PC-3 (cell line): ENCODE results near the gene KLHL30. TPM values are rescaled to one million over a fixed set of nuclear protein-coding genes. Genes with fewer than 3 reads are reported as not detected.

ENCODE experiments used
- ATAC-seq: fragments of 200-7000 bp; cut with Tn5 transposase; 2 replicates; pipeline ENCODE4 v1.9.1; 2020; ENCODE audit warnings: mild to moderate bottlenecking, moderate library complexity
- BruUV-seq: library from RNA; stranded (reverse); fragments of 400-500 nt; replicated peaks from 2 replicates; lab custom pipeline; 2021; lab: Mats Ljungman, UMichigan
- CTCF ChIA-PET: fragments of 300-600 bp; sonication (Branson Sonifier 250); formaldehyde crosslinking; loops from one replicate; lab custom pipeline; 2022; ENCODE audit warnings: antibody characterized with exemption; lab: Charles Lee
- POLR2A ChIA-PET: fragments of 300-600 bp; sonication (Branson Sonifier 250); formaldehyde crosslinking; loops from one replicate; lab custom pipeline; 2022; ENCODE audit warnings: antibody characterized with exemption; ENCODE audit not compliant: unreplicated experiment; lab: Charles Lee
- DNase-seq: peaks from one replicate; pipeline ENCODE4 v3.0.0-alpha.2; 2015
- H2AFZ ChIP-seq: fragments of 300-600 bp; sonication (generic); 2 replicates; pipeline ENCODE4 v1.6.0; 2016; ENCODE audit warnings: antibody characterized with exemption, low read length
- H3F3A ChIP-seq: fragments of 300-600 bp; sonication (generic); one replicate; pipeline ENCODE4 v1.6.0; 2017; ENCODE audit warnings: antibody characterized with exemption, low read length, control low read depth, mild to moderate bottlenecking; ENCODE audit not compliant: unreplicated experiment
- H3K27ac ChIP-seq: fragments of 300-600 bp; sonication (generic); 2 replicates; pipeline ENCODE4 v1.5.1; 2016; ENCODE audit warnings: mild to moderate bottlenecking, low read length
- H3K27me3 ChIP-seq: fragments of 300-600 bp; sonication (generic); 2 replicates; pipeline ENCODE4 v1.6.1; 2016; ENCODE audit warnings: low read length, mixed read lengths
- H3K36me3 ChIP-seq: fragments of 300-600 bp; sonication (generic); 2 replicates; pipeline ENCODE4 v1.6.1; 2016; ENCODE audit warnings: low read depth, mixed run types, low read length, mixed read lengths
- H3K4me1 ChIP-seq: fragments of 300-600 bp; sonication (generic); 2 replicates; pipeline ENCODE4 v1.5.1; 2016; ENCODE audit warnings: low read length; ENCODE audit not compliant: insufficient read depth
- H3K4me2 ChIP-seq: fragments of 300-600 bp; sonication (generic); 2 replicates; pipeline ENCODE4 v1.6.0; 2016; ENCODE audit warnings: low read length
- H3K4me3 ChIP-seq: fragments of 300-600 bp; sonication (generic); 2 replicates; pipeline ENCODE4 v1.5.1; 2016; ENCODE audit warnings: mild to moderate bottlenecking, low read length, mixed read lengths
- H3K79me2 ChIP-seq: fragments of 300-600 bp; sonication (generic); 2 replicates; pipeline ENCODE4 v1.6.1; 2017; ENCODE audit warnings: low read length, mixed read lengths
- H3K9ac ChIP-seq: fragments of 300-600 bp; sonication (generic); 2 replicates; pipeline ENCODE4 v1.6.0; 2016; ENCODE audit warnings: mild to moderate bottlenecking, low read length
- H3K9me2 ChIP-seq: fragments of 300-600 bp; sonication (generic); replicated peaks from 2 replicates; pipeline ENCODE4 v1.6.1; 2016; ENCODE audit warnings: mixed run types, low read length, mixed read lengths
- H3K9me3 ChIP-seq: fragments of 300-600 bp; sonication (generic); 2 replicates; pipeline ENCODE4 v1.6.1; 2016; ENCODE audit warnings: low read length, mixed read lengths
- H4K20me1 ChIP-seq: fragments of 300-600 bp; sonication (generic); 2 replicates; pipeline ENCODE4 v1.6.1; 2016; ENCODE audit warnings: low read length, mixed read lengths
- CTCF ChIP-seq: fragments of 300-600 bp; sonication (generic); conservative IDR thresholded peaks from 2 replicates; pipeline ENCODE4 v1.5.1; 2017; ENCODE audit warnings: antibody characterized with exemption, low read depth, mild to moderate bottlenecking, low read length
- EZH2 ChIP-seq: fragments of 300-600 bp; sonication (generic); IDR thresholded peaks from one replicate; pipeline ENCODE4 v1.6.1; 2017; ENCODE audit warnings: antibody characterized with exemption, mild to moderate bottlenecking, low read length; ENCODE audit not compliant: unreplicated experiment
- EZH2phosphoT487 ChIP-seq: fragments of 300-600 bp; sonication (generic); IDR thresholded peaks from 2 replicates; pipeline ENCODE4 v1.6.1; 2018; ENCODE audit warnings: mild to moderate bottlenecking, antibody characterized with exemption, low read length, borderline replicate concordance
- intact Hi-C: fragments of 100-400 bp; cut with micrococcal nuclease; formaldehyde crosslinking; loops from 2 replicates; pipeline ENCODE4 v1.9.0; 2023
- total RNA-seq: library from RNA; depleted of rRNA; stranded (reverse); fragments of >200 nt; gene quantifications from 2 replicates; pipeline ENCODE4 v1.2.3, GENCODE V29; 2014

The KLHL30 gene
- total RNA-seq, 1 experiment from 2014 or later: not detected

DNA sequence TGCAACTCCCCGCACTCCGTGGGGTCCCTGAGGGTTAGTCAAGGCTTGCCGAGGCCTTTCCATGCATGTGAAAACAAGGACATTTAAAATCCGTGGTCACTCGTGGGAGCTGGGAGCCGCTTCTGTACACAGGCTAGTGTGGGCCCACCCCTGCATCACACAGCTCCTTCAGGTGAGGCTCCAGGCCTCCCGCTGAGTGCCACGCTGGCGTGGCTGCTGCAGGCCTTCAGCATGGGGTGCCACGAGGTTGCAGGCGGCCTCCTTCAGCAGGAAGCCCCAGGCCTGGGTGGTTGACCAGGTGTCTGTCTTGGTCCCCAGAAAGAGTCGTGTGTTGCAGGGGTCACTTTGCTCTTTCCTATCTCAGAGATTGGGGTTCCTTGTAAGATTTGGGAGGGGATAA is 6.6 kb downstream of the KLHL30 start:
- ChIA-PET CTCF (no interaction called here), POLR2A (no interaction called here)
- no peaks in the 10 kb centered on the region for H3K9me3 ChIP-seq
- no peaks in the 10 kb centered on the region for H3K9me2 ChIP-seq
- no peak for DNase-seq
- H3K36me3 ChIP-seq: no peaks in the 10 kb centered on the region
- ATAC-seq: no peak
- H3K27ac ChIP-seq: no peak overlapping the region
- H3K4me3 ChIP-seq: no peak overlapping the region
- no peaks in the 10 kb centered on the region for H3K79me2 ChIP-seq
- H2AFZ ChIP-seq: no peak overlapping the region
- peaks cover 30% of the 10 kb centered on the region for H3K4me1 ChIP-seq
- H3F3A ChIP-seq: no peaks in the 10 kb centered on the region
- no peaks in the 10 kb centered on the region for H4K20me1 ChIP-seq
- H3K4me2 ChIP-seq: no peak overlapping the region
- no peak overlapping the region for H3K9ac ChIP-seq
- intact Hi-C loops: no loop called here
- no peaks in the 10 kb centered on the region for H3K27me3 ChIP-seq
- no peak for TF ChIP-seq CTCF
- no peak for TF ChIP-seq EZH2
- no peak for TF ChIP-seq EZH2phosphoT487
- no TSS peak for BruUV-seq

DNA sequence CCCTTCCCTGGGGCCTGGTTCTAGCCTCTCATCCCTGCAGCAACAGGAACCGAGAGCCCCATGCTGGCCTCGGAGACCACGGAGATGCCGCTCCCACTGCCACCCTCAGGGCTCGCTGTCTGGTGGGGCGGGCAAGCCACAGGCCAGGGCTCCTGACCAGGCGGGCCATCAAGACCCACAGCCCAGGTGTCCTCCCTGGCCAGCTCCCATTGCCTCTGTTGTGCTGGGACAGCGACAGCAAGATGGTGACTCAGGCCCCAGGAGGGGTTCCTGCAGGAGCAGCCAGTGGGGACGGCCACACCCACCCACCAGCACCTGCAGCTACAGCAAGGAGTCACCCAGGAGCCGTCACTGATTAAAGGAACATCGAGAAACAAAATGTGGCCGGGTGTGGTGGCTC is 7.4 kb downstream of the KLHL30 start:
- no peaks in the 10 kb centered on the region for H3K9me2 ChIP-seq
- H2AFZ ChIP-seq: no peak overlapping the region
- ChIA-PET POLR2A (no interaction called here), CTCF (interaction anchor here (0.6 kb wide), 1 partner anchor 949 kb away, joined by 4 read pairs; no protein-coding TSS in a partner anchor)
- no peaks in the 10 kb centered on the region for H3K9me3 ChIP-seq
- ATAC-seq (no peak), DNase-seq (peak; percentile 28)
- H3K36me3 ChIP-seq: no peaks in the 10 kb centered on the region
- no TSS peak for BruUV-seq
- intact Hi-C loops: no loop called here
- H4K20me1 ChIP-seq: no peaks in the 10 kb centered on the region
- H3K27ac ChIP-seq: no peak overlapping the region
- H3K4me1 ChIP-seq: peaks cover 30% of the 10 kb centered on the region
- no peak overlapping the region for H3K4me2 ChIP-seq
- H3F3A ChIP-seq: no peaks in the 10 kb centered on the region
- no peak overlapping the region for H3K9ac ChIP-seq
- no peak for TF ChIP-seq CTCF
- TF ChIP-seq EZH2phosphoT487: no peak
- TF ChIP-seq EZH2: no peak
- H3K79me2 ChIP-seq: no peaks in the 10 kb centered on the region
- no peaks in the 10 kb centered on the region for H3K27me3 ChIP-seq
- no peak overlapping the region for H3K4me3 ChIP-seq

DNA sequence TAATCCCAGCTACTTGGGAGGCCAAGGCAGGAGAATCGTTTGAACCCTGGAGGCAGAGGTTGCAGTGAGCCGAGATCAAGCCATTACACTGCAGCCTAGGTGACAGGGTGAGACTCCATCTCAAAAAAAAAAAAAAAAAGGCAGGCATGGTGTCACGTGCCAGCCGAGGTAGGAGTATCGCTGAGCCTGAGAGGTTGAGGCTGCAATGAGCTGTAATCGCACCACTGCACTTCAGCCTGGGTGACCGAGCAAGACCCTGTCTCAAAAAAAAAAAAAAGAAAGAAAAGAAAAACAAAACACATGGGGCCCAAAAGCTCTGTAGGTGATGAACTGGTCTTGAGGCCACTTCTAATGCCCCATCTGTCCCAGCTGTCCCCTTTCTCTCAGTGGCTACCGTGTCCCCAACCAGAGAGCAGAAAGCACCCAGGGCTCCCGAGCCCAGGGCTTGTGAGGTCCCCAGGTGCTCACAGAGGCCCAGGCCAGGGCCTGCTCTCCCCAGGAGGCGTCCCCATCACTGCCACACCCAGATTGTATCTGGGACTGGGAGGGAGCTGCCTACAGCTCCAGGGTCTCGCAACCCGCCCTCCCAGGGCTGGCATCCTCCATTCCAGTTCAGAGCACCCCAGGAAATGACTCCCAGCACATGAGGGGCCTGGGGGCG is 8.5 kb downstream of the KLHL30 start:
- H3K9me3 ChIP-seq: no peaks in the 10 kb centered on the region
- no peaks in the 10 kb centered on the region for H3K27me3 ChIP-seq
- TF ChIP-seq EZH2phosphoT487 (no peak), EZH2 (no peak), CTCF (no peak)
- H3K9me2 ChIP-seq: no peaks in the 10 kb centered on the region
- no peak overlapping the region for H2AFZ ChIP-seq
- no peak overlapping the region for H3K9ac ChIP-seq
- no peaks in the 10 kb centered on the region for H4K20me1 ChIP-seq
- H3K4me1 ChIP-seq: peaks cover 21% of the 10 kb centered on the region
- BruUV-seq: no TSS peak
- H3K27ac ChIP-seq: no peak overlapping the region
- ChIA-PET POLR2A (no interaction called here), CTCF (interaction anchor here (0.7 kb wide), 1 partner anchor 10 kb away, joined by 3 read pairs; no protein-coding TSS in a partner anchor)
- H3F3A ChIP-seq: no peaks in the 10 kb centered on the region
- intact Hi-C loops: no loop called here
- no peaks in the 10 kb centered on the region for H3K79me2 ChIP-seq
- DNase-seq (no peak), ATAC-seq (no peak)
- no peak overlapping the region for H3K4me2 ChIP-seq
- no peak overlapping the region for H3K4me3 ChIP-seq
- no peaks in the 10 kb centered on the region for H3K36me3 ChIP-seq
